Measurements from ENCODE around the gene BMPR1B.

The BMPR1B gene

GRCh38 chr4:94759767-94760211 is 2.0 kb downstream of the BMPR1B start (continued):
- no peak for TF ChIP-seq ZNF433 (tag by site-specific recombination; IDR thresholded peaks at IDR 0.05; ENCODE audit: low read depth)
- TF ChIP-seq, protein P1, sequence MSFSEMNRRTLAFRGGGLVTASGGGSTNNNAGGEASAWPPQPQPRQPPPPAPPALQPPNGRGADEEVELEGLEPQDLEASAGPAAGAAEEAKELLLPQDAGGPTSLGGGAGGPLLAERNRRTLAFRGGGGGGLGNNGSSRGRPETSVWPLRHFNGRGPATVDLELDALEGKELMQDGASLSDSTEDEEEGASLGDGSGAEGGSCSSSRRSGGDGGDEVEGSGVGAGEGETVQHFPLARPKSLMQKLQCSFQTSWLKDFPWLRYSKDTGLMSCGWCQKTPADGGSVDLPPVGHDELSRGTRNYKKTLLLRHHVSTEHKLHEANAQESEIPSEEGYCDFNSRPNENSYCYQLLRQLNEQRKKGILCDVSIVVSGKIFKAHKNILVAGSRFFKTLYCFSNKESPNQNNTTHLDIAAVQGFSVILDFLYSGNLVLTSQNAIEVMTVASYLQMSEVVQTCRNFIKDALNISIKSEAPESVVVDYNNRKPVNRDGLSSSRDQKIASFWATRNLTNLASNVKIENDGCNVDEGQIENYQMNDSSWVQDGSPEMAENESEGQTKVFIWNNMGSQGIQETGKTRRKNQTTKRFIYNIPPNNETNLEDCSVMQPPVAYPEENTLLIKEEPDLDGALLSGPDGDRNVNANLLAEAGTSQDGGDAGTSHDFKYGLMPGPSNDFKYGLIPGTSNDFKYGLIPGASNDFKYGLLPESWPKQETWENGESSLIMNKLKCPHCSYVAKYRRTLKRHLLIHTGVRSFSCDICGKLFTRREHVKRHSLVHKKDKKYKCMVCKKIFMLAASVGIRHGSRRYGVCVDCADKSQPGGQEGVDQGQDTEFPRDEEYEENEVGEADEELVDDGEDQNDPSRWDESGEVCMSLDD (tag by site-specific recombination; IDR thresholded peaks at IDR 0.05): no peak
- no peak for TF ChIP-seq YY2 (tag by site-specific recombination; IDR thresholded peaks at IDR 0.05)
- no peak for TF ChIP-seq ZNF626 (tag by site-specific recombination; IDR thresholded peaks at IDR 0.05)
- no peak for TF ChIP-seq SETDB1 (IDR thresholded peaks at IDR 0.05; ENCODE audit: insufficient read length, low read length)
- no peak for TF ChIP-seq YY1 (tag by site-specific recombination; IDR thresholded peaks at IDR 0.05)
- no peak for TF ChIP-seq ZNF555 (tag by site-specific recombination; conservative IDR thresholded peaks at IDR 0.05)
- TF ChIP-seq ZNF704 (tag by site-specific recombination; IDR thresholded peaks at IDR 0.05): no peak
- peak; percentile 82; the same call in 1 of the 2 replicates for TF ChIP-seq HIC1 (tag by site-specific recombination; IDR thresholded peaks at IDR 0.05)
- TF ChIP-seq, protein P2, sequence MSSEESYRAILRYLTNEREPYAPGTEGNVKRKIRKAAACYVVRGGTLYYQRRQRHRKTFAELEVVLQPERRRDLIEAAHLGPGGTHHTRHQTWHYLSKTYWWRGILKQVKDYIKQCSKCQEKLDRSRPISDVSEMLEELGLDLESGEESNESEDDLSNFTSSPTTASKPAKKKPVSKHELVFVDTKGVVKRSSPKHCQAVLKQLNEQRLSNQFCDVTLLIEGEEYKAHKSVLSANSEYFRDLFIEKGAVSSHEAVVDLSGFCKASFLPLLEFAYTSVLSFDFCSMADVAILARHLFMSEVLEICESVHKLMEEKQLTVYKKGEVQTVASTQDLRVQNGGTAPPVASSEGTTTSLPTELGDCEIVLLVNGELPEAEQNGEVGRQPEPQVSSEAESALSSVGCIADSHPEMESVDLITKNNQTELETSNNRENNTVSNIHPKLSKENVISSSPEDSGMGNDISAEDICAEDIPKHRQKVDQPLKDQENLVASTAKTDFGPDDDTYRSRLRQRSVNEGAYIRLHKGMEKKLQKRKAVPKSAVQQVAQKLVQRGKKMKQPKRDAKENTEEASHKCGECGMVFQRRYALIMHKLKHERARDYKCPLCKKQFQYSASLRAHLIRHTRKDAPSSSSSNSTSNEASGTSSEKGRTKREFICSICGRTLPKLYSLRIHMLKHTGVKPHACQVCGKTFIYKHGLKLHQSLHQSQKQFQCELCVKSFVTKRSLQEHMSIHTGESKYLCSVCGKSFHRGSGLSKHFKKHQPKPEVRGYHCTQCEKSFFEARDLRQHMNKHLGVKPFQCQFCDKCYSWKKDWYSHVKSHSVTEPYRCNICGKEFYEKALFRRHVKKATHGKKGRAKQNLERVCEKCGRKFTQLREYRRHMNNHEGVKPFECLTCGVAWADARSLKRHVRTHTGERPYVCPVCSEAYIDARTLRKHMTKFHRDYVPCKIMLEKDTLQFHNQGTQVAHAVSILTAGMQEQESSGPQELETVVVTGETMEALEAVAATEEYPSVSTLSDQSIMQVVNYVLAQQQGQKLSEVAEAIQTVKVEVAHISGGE (tag by site-specific recombination; conservative IDR thresholded peaks at IDR 0.05; ENCODE audit: low read depth): no peak
- TF ChIP-seq ZNF76 (tag by site-specific recombination; IDR thresholded peaks at IDR 0.05; ENCODE audit: borderline replicate concordance, low read depth): no peak
- TF ChIP-seq, protein P3, sequence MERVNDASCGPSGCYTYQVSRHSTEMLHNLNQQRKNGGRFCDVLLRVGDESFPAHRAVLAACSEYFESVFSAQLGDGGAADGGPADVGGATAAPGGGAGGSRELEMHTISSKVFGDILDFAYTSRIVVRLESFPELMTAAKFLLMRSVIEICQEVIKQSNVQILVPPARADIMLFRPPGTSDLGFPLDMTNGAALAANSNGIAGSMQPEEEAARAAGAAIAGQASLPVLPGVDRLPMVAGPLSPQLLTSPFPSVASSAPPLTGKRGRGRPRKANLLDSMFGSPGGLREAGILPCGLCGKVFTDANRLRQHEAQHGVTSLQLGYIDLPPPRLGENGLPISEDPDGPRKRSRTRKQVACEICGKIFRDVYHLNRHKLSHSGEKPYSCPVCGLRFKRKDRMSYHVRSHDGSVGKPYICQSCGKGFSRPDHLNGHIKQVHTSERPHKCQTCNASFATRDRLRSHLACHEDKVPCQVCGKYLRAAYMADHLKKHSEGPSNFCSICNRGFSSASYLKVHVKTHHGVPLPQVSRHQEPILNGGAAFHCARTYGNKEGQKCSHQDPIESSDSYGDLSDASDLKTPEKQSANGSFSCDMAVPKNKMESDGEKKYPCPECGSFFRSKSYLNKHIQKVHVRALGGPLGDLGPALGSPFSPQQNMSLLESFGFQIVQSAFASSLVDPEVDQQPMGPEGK (tag by site-specific recombination; IDR thresholded peaks at IDR 0.05): no peak
- TF ChIP-seq MEIS1 (CRISPR knock-in tag; IDR thresholded peaks at IDR 0.05; ENCODE audit: borderline replicate concordance): no peak
- TF ChIP-seq ZNF544 (tag by site-specific recombination; IDR thresholded peaks at IDR 0.05): no peak
- no peak for TF ChIP-seq BCL11B (tag by site-specific recombination; IDR thresholded peaks at IDR 0.05; ENCODE audit: low read depth)
- TF ChIP-seq, protein P4, sequence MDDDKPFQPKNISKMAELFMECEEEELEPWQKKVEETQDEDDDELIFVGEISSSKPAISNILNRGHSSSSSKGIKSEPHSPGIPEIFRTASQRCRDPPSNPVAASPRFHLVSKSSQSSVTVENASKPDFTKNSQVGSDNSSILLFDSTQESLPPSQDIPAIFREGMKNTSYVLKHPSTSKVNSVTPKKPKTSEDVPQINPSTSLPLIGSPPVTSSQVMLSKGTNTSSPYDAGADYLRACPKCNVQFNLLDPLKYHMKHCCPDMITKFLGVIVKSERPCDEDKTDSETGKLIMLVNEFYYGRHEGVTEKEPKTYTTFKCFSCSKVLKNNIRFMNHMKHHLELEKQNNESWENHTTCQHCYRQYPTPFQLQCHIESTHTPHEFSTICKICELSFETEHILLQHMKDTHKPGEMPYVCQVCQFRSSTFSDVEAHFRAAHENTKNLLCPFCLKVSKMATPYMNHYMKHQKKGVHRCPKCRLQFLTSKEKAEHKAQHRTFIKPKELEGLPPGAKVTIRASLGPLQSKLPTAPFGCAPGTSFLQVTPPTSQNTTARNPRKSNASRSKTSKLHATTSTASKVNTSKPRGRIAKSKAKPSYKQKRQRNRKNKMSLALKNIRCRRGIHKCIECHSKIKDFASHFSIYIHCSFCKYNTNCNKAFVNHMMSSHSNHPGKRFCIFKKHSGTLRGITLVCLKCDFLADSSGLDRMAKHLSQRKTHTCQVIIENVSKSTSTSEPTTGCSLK (tag by site-specific recombination; IDR thresholded peaks at IDR 0.05): no peak
- TF ChIP-seq ZNF560 (tag by site-specific recombination; IDR thresholded peaks at IDR 0.05; ENCODE audit: borderline replicate concordance): no peak
- TF ChIP-seq ZNF146 (tag by site-specific recombination; IDR thresholded peaks at IDR 0.05): no peak
- peak; percentile 19; the same call in 1 of the 2 replicates for TF ChIP-seq ZNF580 (tag by site-specific recombination; IDR thresholded peaks at IDR 0.05)
- no peak for TF ChIP-seq GLI4 (tag by site-specific recombination; IDR thresholded peaks at IDR 0.05)
- no peak for TF ChIP-seq ZNF791 (tag by site-specific recombination; IDR thresholded peaks at IDR 0.05)
- no peak for TF ChIP-seq ZNF335 (tag by site-specific recombination; conservative IDR thresholded peaks at IDR 0.05)
- TF ChIP-seq ZSCAN16 (tag by site-specific recombination; IDR thresholded peaks at IDR 0.05): no peak
- TF ChIP-seq ZEB2 (tag by site-specific recombination; IDR thresholded peaks at IDR 0.05): no peak; the same call in 1 of the 2 replicates
- TF ChIP-seq ZNF785 (tag by site-specific recombination; IDR thresholded peaks at IDR 0.05): no peak
- no peak for TF ChIP-seq ZNF311 (tag by site-specific recombination; IDR thresholded peaks at IDR 0.05; ENCODE audit: borderline replicate concordance)
- no peak for TF ChIP-seq ZNF302 (tag by site-specific recombination; IDR thresholded peaks at IDR 0.05; ENCODE audit: low read depth)

Measured in HEK293 (cell line).